ENCODE measurements around the gene BCKDK. TPM values are rescaled to one million over a fixed set of nuclear protein-coding genes. Genes with fewer than 3 reads are reported as not detected.

BCKDK gene
- total RNA-seq, 4 donors from 2014 or later, result 60.7 to 85.3 (median 78.6) TPM

DNA sequence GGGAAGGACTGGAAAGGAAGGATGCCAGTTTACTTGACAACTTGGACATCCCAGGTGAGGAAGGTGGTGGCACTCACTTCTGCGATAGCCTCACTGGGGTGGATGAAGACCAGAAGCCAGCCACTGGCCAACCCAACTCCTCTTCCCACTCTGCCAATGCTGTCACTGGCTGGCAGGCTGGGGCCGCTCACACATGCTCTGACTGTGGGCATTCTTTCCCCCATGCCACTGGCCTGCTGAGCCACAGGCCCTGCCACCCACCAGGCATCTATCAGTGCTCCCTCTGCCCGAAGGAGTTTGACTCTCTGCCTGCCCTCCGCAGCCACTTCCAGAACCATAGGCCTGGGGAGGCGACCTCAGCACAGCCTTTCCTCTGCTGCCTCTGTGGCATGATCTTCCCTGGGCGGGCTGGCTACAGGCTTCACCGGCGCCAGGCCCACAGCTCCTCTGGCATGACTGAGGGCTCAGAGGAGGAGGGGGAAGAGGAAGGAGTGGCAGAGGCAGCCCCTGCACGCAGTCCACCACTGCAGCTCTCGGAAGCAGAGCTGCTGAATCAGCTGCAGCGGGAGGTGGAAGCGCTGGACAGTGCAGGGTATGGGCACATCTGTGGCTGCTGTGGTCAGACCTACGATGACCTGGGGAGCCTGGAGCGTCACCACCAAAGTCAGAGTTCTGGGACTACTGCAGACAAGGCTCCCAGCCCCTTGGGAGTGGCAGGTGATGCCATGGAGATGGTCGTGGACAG lies 29.4 kb upstream of the BCKDK start:
- no peak overlapping the region for H3K4me3 ChIP-seq (ENCODE audit: low read depth, poor library complexity, severe bottlenecking)
- no peak for DNase-seq (ENCODE audit: low spot score in 2 of 2)
- no peak for TF ChIP-seq POLR2A (IDR thresholded peaks at IDR 0.05)
- TF ChIP-seq, protein P1, sequence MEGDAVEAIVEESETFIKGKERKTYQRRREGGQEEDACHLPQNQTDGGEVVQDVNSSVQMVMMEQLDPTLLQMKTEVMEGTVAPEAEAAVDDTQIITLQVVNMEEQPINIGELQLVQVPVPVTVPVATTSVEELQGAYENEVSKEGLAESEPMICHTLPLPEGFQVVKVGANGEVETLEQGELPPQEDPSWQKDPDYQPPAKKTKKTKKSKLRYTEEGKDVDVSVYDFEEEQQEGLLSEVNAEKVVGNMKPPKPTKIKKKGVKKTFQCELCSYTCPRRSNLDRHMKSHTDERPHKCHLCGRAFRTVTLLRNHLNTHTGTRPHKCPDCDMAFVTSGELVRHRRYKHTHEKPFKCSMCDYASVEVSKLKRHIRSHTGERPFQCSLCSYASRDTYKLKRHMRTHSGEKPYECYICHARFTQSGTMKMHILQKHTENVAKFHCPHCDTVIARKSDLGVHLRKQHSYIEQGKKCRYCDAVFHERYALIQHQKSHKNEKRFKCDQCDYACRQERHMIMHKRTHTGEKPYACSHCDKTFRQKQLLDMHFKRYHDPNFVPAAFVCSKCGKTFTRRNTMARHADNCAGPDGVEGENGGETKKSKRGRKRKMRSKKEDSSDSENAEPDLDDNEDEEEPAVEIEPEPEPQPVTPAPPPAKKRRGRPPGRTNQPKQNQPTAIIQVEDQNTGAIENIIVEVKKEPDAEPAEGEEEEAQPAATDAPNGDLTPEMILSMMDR (IDR thresholded peaks at IDR 0.05), result no peak
- intact Hi-C loops (cut with DNase I; ENCODE audit: low total_unique reads), result no loop called here
- WGBS, 2 donors, result 89 to 94% methylated on average over 15 of the region's 15 CpGs

DNA sequence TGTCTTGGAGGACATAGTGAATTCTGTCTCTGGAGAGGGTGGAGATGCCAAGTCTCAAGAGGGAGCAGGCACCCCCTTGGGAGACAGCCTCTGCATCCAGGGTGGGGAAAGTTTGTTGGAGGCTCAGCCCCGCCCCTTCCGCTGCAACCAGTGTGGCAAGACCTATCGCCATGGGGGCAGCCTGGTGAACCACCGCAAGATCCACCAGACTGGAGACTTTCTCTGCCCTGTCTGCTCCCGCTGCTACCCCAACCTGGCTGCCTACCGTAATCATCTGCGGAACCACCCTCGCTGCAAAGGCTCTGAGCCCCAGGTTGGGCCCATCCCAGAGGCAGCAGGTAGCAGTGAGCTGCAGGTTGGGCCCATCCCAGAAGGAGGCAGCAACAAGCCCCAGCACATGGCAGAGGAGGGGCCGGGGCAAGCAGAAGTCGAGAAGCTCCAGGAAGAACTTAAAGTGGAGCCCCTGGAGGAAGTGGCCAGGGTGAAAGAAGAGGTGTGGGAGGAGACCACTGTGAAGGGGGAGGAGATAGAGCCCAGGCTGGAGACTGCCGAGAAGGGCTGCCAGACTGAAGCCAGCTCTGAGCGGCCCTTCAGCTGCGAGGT lies 28.7 kb upstream of the BCKDK start:
- intact Hi-C loops (cut with DNase I; ENCODE audit: low total_unique reads), result no loop called here
- no peak for DNase-seq (ENCODE audit: low spot score in 2 of 2)
- no peak overlapping the region for H3K4me3 ChIP-seq (ENCODE audit: low read depth, poor library complexity, severe bottlenecking)
- WGBS, 2 donors, result 84 to 86% methylated on average over 13 of the region's 13 CpGs
- TF ChIP-seq, protein P1 (IDR thresholded peaks at IDR 0.05), result no peak

DNA sequence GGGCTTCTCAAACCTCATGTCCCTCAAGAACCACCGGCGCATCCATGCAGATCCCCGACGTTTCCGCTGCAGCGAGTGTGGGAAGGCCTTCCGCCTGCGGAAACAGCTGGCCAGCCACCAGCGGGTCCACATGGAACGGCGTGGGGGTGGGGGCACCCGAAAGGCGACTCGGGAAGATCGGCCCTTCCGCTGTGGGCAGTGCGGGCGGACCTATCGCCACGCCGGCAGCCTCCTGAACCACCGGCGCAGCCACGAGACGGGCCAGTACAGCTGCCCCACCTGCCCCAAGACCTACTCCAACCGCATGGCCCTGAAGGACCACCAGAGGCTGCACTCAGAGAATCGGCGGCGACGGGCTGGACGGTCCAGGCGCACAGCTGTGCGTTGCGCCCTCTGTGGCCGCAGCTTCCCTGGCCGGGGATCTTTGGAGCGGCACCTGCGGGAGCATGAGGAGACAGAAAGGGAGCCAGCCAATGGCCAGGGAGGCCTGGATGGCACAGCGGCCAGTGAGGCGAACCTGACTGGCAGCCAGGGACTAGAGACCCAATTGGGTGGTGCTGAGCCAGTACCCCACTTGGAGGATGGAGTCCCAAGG lies 28.1 kb upstream of the BCKDK start:
- WGBS, 2 donors, result 93 to 96% methylated on average over 39 to 40 of the region's 40 CpGs

DNA sequence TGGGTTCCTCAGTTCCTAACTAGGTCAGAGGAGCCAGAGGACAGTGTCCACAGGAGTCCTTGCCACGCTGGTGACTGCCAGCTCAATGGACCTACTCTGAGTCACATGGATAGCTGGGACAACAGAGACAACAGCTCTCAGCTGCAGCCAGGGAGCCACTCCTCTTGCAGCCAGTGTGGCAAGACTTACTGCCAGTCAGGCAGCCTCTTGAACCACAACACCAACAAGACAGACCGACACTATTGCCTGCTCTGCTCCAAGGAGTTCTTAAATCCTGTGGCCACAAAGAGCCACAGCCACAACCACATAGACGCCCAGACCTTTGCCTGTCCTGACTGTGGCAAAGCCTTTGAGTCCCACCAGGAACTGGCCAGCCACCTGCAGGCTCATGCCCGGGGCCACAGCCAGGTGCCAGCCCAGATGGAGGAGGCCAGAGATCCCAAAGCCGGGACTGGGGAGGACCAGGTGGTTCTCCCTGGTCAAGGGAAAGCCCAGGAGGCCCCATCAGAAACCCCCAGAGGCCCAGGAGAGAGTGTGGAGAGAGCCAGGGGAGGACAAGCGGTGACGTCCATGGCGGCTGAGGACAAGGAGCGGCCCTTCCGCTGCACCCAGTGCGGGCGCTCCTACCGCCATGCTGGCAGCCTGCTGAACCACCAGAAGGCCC lies 27.3 kb upstream of the BCKDK start:
- intact Hi-C loops (cut with DNase I; ENCODE audit: low total_unique reads), result no loop called here
- 84 to 93% methylated on average over 11 to 13 of the region's 13 CpGs for WGBS, 2 donors
- H3K4me3 ChIP-seq (ENCODE audit: low read depth, poor library complexity, severe bottlenecking), result no peak overlapping the region
- no peak for DNase-seq (ENCODE audit: low spot score in 2 of 2)
- TF ChIP-seq POLR2A (IDR thresholded peaks at IDR 0.05), result no peak
- TF ChIP-seq, protein P1 (IDR thresholded peaks at IDR 0.05), result no peak

More for the DNA sequence above, 28.1 kb upstream of the BCKDK start:
- TF ChIP-seq, protein P1 (IDR thresholded peaks at IDR 0.05), result no peak
- no peak for TF ChIP-seq POLR2A (IDR thresholded peaks at IDR 0.05)
- no peak for DNase-seq (ENCODE audit: low spot score in 2 of 2)
- intact Hi-C loops (cut with DNase I; ENCODE audit: low total_unique reads), result no loop called here
- H3K4me3 ChIP-seq (ENCODE audit: low read depth, poor library complexity, severe bottlenecking), result no peak overlapping the region

DNA sequence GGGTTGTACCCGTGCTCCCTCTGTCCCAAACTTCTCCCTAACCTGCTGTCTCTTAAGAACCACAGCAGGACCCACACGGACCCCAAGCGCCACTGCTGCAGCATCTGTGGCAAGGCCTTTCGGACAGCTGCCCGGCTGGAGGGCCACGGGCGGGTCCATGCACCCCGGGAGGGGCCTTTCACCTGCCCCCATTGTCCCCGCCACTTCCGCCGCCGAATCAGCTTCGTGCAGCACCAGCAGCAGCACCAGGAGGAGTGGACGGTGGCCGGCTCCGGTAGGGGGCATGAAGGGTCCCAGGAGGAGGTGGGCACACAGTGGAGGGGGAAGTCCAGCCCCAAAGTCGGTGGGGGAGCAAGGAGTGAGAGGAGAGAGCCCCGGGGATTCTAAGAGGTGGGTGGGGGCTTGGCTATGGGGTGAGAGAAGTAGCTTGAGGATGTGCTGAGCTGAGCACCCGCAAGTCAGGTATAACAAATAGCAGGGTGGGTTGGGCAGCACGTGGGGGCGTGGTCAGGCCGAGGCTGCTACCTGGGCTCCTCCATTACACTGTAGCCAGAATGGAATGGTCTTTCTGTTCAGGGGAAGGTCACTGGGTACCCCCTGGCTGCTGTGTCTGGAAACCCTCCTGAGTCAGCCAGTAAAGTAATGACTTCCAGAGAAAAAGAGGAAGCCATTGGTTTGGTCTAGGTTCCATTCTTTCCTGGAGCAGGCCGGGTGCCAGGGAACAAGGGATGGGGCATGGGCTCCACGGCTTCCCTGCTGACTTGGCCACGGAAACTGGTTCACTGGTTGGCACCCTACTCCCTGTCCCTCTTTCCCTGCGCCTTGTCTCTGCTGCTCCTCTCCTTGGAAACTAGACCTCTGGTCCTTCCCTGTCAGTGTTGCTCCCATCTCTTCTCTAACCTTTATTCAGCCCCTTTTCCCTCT lies 26.5 kb upstream of the BCKDK start:
- TF ChIP-seq POLR2A (IDR thresholded peaks at IDR 0.05), result no peak
- TF ChIP-seq, protein P1 (IDR thresholded peaks at IDR 0.05), result no peak
- intact Hi-C loops (cut with DNase I; ENCODE audit: low total_unique reads), result no loop called here
- 82 to 83% methylated on average over 26 of the region's 26 CpGs for WGBS, 2 donors
- no peak overlapping the region for H3K4me3 ChIP-seq (ENCODE audit: low read depth, poor library complexity, severe bottlenecking)
- peak in 1 of 2 donors; percentile 85 for DNase-seq (ENCODE audit: low spot score in 2 of 2)
